IMR-90 (cell line): ENCODE data around the gene ACTR1A. TPM values are rescaled to one million over a fixed set of nuclear protein-coding genes. Genes with fewer than 3 reads are reported as not detected.

Experiments
- ATAC-seq: fragments of 200-7000 bp; cut with Tn5 transposase; 2 replicates; pipeline ENCODE4 v1.9.1; 2020; ENCODE audit warnings: low read depth, mild to moderate bottlenecking, moderate library complexity
- BruUV-seq: library from RNA; stranded (reverse); fragments of 400-500 nt; replicated peaks from 2 replicates; lab custom pipeline; 2021; lab: Mats Ljungman, UMichigan
- CTCF ChIA-PET: fragments of 300-600 bp; formaldehyde crosslinking; extraction: SDS; loops from one replicate; lab custom pipeline; 2021; ENCODE audit warnings: antibody characterized with exemption; lab: Yijun Ruan, JAX
- POLR2A ChIA-PET: fragments of 300-600 bp; sonication (Branson Sonifier 250); formaldehyde crosslinking; loops from one replicate; lab custom pipeline; 2022; ENCODE audit warnings: antibody characterized with exemption; ENCODE audit not compliant: unreplicated experiment; lab: Charles Lee
- DNase-seq: peaks from one replicate; pipeline ENCODE4 v3.0.0; 2013
- H2AFZ ChIP-seq: replicated peaks from 2 replicates; pipeline ENCODE3; 2013; ENCODE audit warnings: low read length, mild to moderate bottlenecking; ENCODE audit not compliant: poor library complexity
- H2AK5ac ChIP-seq: 2 replicates; pipeline ENCODE4 v1.6.1; 2013; ENCODE audit warnings: low read depth, low read length, inconsistent platforms
- H2AK9ac ChIP-seq: replicated peaks from 2 replicates; pipeline ENCODE3; 2013; ENCODE audit warnings: mild to moderate bottlenecking, low read depth, low read length, moderate library complexity; ENCODE audit not compliant: poor library complexity
- H2BK120ac ChIP-seq: 2 replicates; pipeline ENCODE4 v1.6.1; 2013; ENCODE audit warnings: low read depth, low read length, inconsistent platforms
- H2BK15ac ChIP-seq: 3 replicates; pipeline ENCODE4 v1.6.1; 2013; ENCODE audit warnings: low read depth, low read length, inconsistent platforms
- H2BK20ac ChIP-seq: 2 replicates; pipeline ENCODE4 v1.6.1; 2013; ENCODE audit warnings: low read depth, mild to moderate bottlenecking, inconsistent platforms, low read length, moderate library complexity
- H2BK5ac ChIP-seq: 2 replicates; pipeline ENCODE4 v1.6.1; 2013; ENCODE audit warnings: mild to moderate bottlenecking, low read depth, low read length, inconsistent platforms; ENCODE audit not compliant: poor library complexity, severe bottlenecking
- H3K14ac ChIP-seq: replicated peaks from 2 replicates; pipeline ENCODE4 v1.6.1; 2013; ENCODE audit warnings: low read depth, low read length, inconsistent platforms
- H3K18ac ChIP-seq: 2 replicates; pipeline ENCODE4 v1.6.1; 2013; ENCODE audit warnings: low read depth, low read length, control low read depth
- H3K23ac ChIP-seq: 2 replicates; pipeline ENCODE4 v1.6.1; 2013; ENCODE audit warnings: low read depth, low read length, inconsistent platforms
- H3K27ac ChIP-seq: 2 replicates; pipeline ENCODE4 v1.5.1; 2013; ENCODE audit warnings: mild to moderate bottlenecking, control low read depth, low read length; ENCODE audit not compliant: insufficient read depth
- H3K27me3 ChIP-seq: 2 replicates; pipeline ENCODE4 v1.6.1; 2013; ENCODE audit warnings: low read length; ENCODE audit not compliant: control insufficient read depth, insufficient read depth
- H3K36me3 ChIP-seq: 2 replicates; pipeline ENCODE4 v1.6.1; 2013; ENCODE audit warnings: low read length, mixed read lengths; ENCODE audit not compliant: control insufficient read depth, insufficient read depth
- H3K4ac ChIP-seq: 2 replicates; pipeline ENCODE4 v1.6.1; 2013; ENCODE audit warnings: low read depth, low read length, inconsistent platforms
- H3K4me1 ChIP-seq: 2 replicates; pipeline ENCODE4 v1.6.1; 2013; ENCODE audit warnings: low read length, mixed read lengths; ENCODE audit not compliant: control insufficient read depth, insufficient read depth
- H3K4me2 ChIP-seq: 2 replicates; pipeline ENCODE4 v1.6.1; 2013; ENCODE audit warnings: low read depth, mild to moderate bottlenecking, control low read depth, low read length, moderate library complexity
- H3K4me3 ChIP-seq: 2 replicates; pipeline ENCODE4 v1.5.1; 2013; ENCODE audit warnings: low read depth, mild to moderate bottlenecking, control low read depth, low read length, moderate library complexity; ENCODE audit not compliant: insufficient read depth
- H3K56ac ChIP-seq: 2 replicates; pipeline ENCODE4 v1.6.1; 2013; ENCODE audit warnings: low read length, inconsistent platforms; ENCODE audit not compliant: insufficient read depth; ENCODE audit errors: extremely low read depth
- H3K79me1 ChIP-seq, 2 experiments: 2 replicates each; pipeline ENCODE4 v1.6.1; 2013; ENCODE audit warnings: low read length in 2 of 2, inconsistent platforms in 1 of 2, low read depth in 1 of 2
- H3K9ac ChIP-seq: 2 replicates; pipeline ENCODE4 v1.6.1; 2013; ENCODE audit warnings: low read depth, low read length, control low read depth
- H3K9me1 ChIP-seq: 2 replicates; pipeline ENCODE4 v1.6.1; 2013; ENCODE audit warnings: low read length, inconsistent platforms; ENCODE audit not compliant: insufficient read depth
- H3K9me3 ChIP-seq: 2 replicates; pipeline ENCODE4 v1.6.1; 2013; ENCODE audit warnings: low read length; ENCODE audit not compliant: control insufficient read depth, insufficient read depth
- H4K20me1 ChIP-seq: 2 replicates; pipeline ENCODE4 v1.6.1; 2013; ENCODE audit warnings: low read length, inconsistent platforms; ENCODE audit not compliant: insufficient read depth
- H4K5ac ChIP-seq: 2 replicates; pipeline ENCODE4 v1.6.1; 2013; ENCODE audit warnings: mild to moderate bottlenecking, low read depth, low read length, control low read depth
- H4K8ac ChIP-seq, 2 experiments: 2 replicates each; pipeline ENCODE4 v1.6.1; 2013; ENCODE audit warnings: low read depth in 2 of 2, low read length in 2 of 2, control low read depth in 1 of 2, inconsistent platforms in 1 of 2
- H4K91ac ChIP-seq: 2 replicates; pipeline ENCODE4 v1.6.1; 2013; ENCODE audit warnings: low read depth, low read length, inconsistent platforms; ENCODE audit not compliant: insufficient read depth
- BHLHE40 ChIP-seq: fragments of 150-350 bp; IDR thresholded peaks from 2 replicates; pipeline ENCODE4 v1.6.1; 2016; ENCODE audit warnings: mild to moderate bottlenecking, low read depth, low read length
- CHD1 ChIP-seq: IDR thresholded peaks from 2 replicates; pipeline ENCODE4 v1.6.1; 2012; ENCODE audit warnings: low read depth, low read length, improper control_type of control experiment
- CTCF ChIP-seq: conservative IDR thresholded peaks from 2 replicates; pipeline ENCODE4 v1.5.1; 2012; ENCODE audit warnings: mild to moderate bottlenecking, low read depth, low read length, improper control_type of control experiment
- MAFK ChIP-seq: IDR thresholded peaks from 2 replicates; pipeline ENCODE4 v1.6.1; 2012; ENCODE audit warnings: low read depth, low read length, improper control_type of control experiment
- NFE2L2 ChIP-seq: fragments of 150-350 bp; IDR thresholded peaks from 2 replicates; pipeline ENCODE4 v1.6.1; 2016; ENCODE audit warnings: low read depth, mild to moderate bottlenecking, low read length
- SMC3 ChIP-seq: fragments of 150-350 bp; IDR thresholded peaks from 2 replicates; pipeline ENCODE4 v1.6.1; 2016; ENCODE audit warnings: low read depth, mild to moderate bottlenecking, antibody characterized with exemption, low read length, moderate library complexity
- WGBS, 2 experiments: methylation state at CpG; one replicate each; pipeline versions ENCODE4 v1.1.5 to v1.1.7; 2013; ENCODE audit warnings: missing lambda C conversion rate in 2 of 2; ENCODE audit not compliant: insufficient read length in 1 of 2; ENCODE audit errors: extremely low coverage in 2 of 2; 5-methylcytosine and 5-hydroxymethylcytosine counted together
- dilution Hi-C: fragments of 300-500 bp; cut with HindIII; formaldehyde crosslinking; loops from one replicate; pipeline ENCODE4 v1.14.3; 2018; ENCODE audit warnings: low sequenced_read_pairs; ENCODE audit not compliant: unreplicated experiment
- in situ Hi-C: fragments of 300-500 bp; cut with MboI; formaldehyde crosslinking; loops from 3 replicates; pipeline ENCODE4 v1.14.3; 2019; ENCODE audit warnings: low sequenced_read_pairs, inconsistent platforms, mixed read lengths
- intact Hi-C: fragments of 100-400 bp; cut with micrococcal nuclease; formaldehyde crosslinking; loops from 2 replicates; pipeline ENCODE4 v1.10.0; 2022
- polyA plus RNA-seq, 3 experiments: library from polyadenylated mRNA; depleted of rRNA; stranded (reverse); fragments of >200 nt; gene quantifications; 2 replicates each; pipeline ENCODE4 v1.2.3, GENCODE V29; 2012; ENCODE audit warnings: low replicate concordance in 1 of 3
- total RNA-seq: library from RNA; depleted of rRNA; stranded (reverse); fragments of >200 nt; gene quantifications from 2 replicates; pipeline ENCODE4 v1.2.3, GENCODE V29; 2012
- TF ChIP-seq, protein P1 (sequence below): fragments of 150-350 bp; IDR thresholded peaks from 2 replicates; pipeline ENCODE4 v1.6.1; 2017; ENCODE audit warnings: mild to moderate bottlenecking, antibody characterized with exemption, low read length, low read depth

ACTR1A gene
- total and polyA plus RNA-seq, 2 of the 4 experiments (the other 2 are of a cell fraction) = 142 to 157 TPM

DNA sequence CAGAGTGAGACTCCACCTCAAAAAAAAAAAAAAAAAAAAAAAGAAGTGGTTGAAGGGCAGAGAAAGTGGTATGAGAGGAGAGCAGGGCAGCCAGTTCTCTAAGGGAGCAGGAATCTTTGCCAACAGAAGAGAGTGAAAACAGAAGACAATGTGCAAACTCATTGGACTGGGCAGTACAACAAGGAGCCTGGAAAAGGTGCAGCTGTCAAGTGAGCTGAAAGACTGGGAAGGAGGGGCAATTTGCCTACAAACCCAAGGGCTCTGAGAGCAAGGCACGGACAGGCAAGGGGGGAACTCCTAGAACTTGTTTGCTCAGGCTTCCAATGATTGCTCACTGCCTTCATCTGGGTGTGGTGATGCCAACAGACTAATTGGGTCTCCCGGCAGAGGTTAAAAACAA is 9.5 kb downstream of the ACTR1A start:
- no peak overlapping the region for H3K27ac ChIP-seq
- H4K20me1 ChIP-seq = peaks cover 68% of the 10 kb centered on the region
- intact Hi-C loops (no loop called here), dilution Hi-C loops (no loop called here), in situ Hi-C loops (no loop called here)
- no peak overlapping the region for H2BK120ac ChIP-seq
- H2BK20ac ChIP-seq = no peak overlapping the region
- no peak overlapping the region for H3K4ac ChIP-seq
- H2BK5ac ChIP-seq = no peak overlapping the region
- H3K9me3 ChIP-seq = no peaks in the 10 kb centered on the region
- no CpG with 5 or more reads among the region's 2 CpGs for WGBS, 2 experiments
- no peak overlapping the region for H2BK15ac ChIP-seq
- H3K36me3 ChIP-seq = peaks cover 21% of the 10 kb centered on the region
- BruUV-seq = no TSS peak
- TF ChIP-seq, protein P1, sequence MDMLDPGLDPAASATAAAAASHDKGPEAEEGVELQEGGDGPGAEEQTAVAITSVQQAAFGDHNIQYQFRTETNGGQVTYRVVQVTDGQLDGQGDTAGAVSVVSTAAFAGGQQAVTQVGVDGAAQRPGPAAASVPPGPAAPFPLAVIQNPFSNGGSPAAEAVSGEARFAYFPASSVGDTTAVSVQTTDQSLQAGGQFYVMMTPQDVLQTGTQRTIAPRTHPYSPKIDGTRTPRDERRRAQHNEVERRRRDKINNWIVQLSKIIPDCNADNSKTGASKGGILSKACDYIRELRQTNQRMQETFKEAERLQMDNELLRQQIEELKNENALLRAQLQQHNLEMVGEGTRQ = no peak
- no peak for TF ChIP-seq SMC3
- TF ChIP-seq CHD1 = no peak
- TF ChIP-seq MAFK = no peak
- TF ChIP-seq NFE2L2 = no peak
- no peak for TF ChIP-seq BHLHE40
- no peak for TF ChIP-seq CTCF
- no peaks in the 10 kb centered on the region for H3K27me3 ChIP-seq
- H3K4me2 ChIP-seq = no peak overlapping the region
- no peak overlapping the region for H4K8ac ChIP-seq
- H3K9ac ChIP-seq = no peak overlapping the region
- no peak overlapping the region for H4K5ac ChIP-seq
- H2AK9ac ChIP-seq = no peak overlapping the region
- H3K79me1 ChIP-seq = peaks cover 23 to 69% of the 10 kb centered on the region in 2 experiments
- H3K4me3 ChIP-seq = no peak overlapping the region
- POLR2A ChIA-PET = no interaction called here
- H2AK5ac ChIP-seq = no peak overlapping the region
- H2AFZ ChIP-seq = no peak overlapping the region
- peaks cover 14% of the 10 kb centered on the region; the same call in 1 of the 2 replicates for H3K9me1 ChIP-seq
- CTCF ChIA-PET = interaction anchor here (1.0 kb wide), 1 partner anchor 91 kb away, joined by 3 read pairs; no protein-coding TSS in a partner anchor
- DNase-seq = no peak
- no peak overlapping the region for H4K91ac ChIP-seq
- ATAC-seq = no peak; the same call in 1 of the 2 replicates
- no peak overlapping the region for H3K14ac ChIP-seq
- no peaks in the 10 kb centered on the region for H3K4me1 ChIP-seq
- no peak overlapping the region for H3K56ac ChIP-seq
- H3K18ac ChIP-seq = no peak overlapping the region
- H3K23ac ChIP-seq = no peak overlapping the region
